ENCODE measurements around the gene RSPH3. TPM values are rescaled to one million over a fixed set of nuclear protein-coding genes. Genes with fewer than 3 reads are reported as not detected.

The RSPH3 gene
- total RNA-seq, 1 experiment from 2014 or later = 24.7 TPM

GRCh38 chr6:158942349-158942748 is 57.7 kb downstream of the RSPH3 start:
- H3K27me3 ChIP-seq (ENCODE audit: insufficient read depth, low read length) = no peaks in the 10 kb centered on the region
- no peak overlapping the region for H3K9ac ChIP-seq (ENCODE audit: low read length)
- no peak overlapping the region for H2AFZ ChIP-seq (ENCODE audit: low read depth, low read length, poor library complexity, severe bottlenecking)
- peaks cover 4 to 19% of the 10 kb centered on the region in 2 experiments; a peak in 3 of 4 replicates for H3K4me1 ChIP-seq (ENCODE audit: control insufficient read depth in 1 of 2, insufficient read depth in 2 of 2, low read length in 2 of 2)
- DNase-seq (ENCODE audit: low read depth, low spot score) (no peak), ATAC-seq (no peak)
- ChIA-PET CTCF (no interaction called here), POLR2A (interaction anchor here (0.7 kb wide), 1 partner anchor 73 kb away, joined by 3 read pairs; no protein-coding TSS in a partner anchor), RAD21 (ENCODE audit: low non-redundant PET in 1 of 2, low total read pairs in 2 of 2, uncharacterized antibody in 2 of 2, unreplicated experiment in 2 of 2) (no interaction called here)
- TF ChIP-seq FOSL1 (IDR thresholded peaks at IDR 0.05; ENCODE audit: low read depth) (no peak), ZBTB33 (IDR thresholded peaks at IDR 0.05; ENCODE audit: extremely low read depth, insufficient replicate concordance, low read length) (no peak), ELF1 (IDR thresholded peaks at IDR 0.05; ENCODE audit: borderline replicate concordance, low read depth) (no peak), EZH2phosphoT487 (IDR thresholded peaks at IDR 0.05; ENCODE audit: borderline replicate concordance) (no peak), EZH2 (IDR thresholded peaks at IDR 0.05) (no peak), TCF7L2 (IDR thresholded peaks at IDR 0.05; ENCODE audit: borderline replicate concordance, extremely low read depth, insufficient read depth, insufficient read length) (no peak), CEBPB (IDR thresholded peaks at IDR 0.05; ENCODE audit: low read depth) (no peak)
- TF ChIP-seq, protein P1, sequence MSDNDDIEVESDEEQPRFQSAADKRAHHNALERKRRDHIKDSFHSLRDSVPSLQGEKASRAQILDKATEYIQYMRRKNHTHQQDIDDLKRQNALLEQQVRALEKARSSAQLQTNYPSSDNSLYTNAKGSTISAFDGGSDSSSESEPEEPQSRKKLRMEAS (IDR thresholded peaks at IDR 0.05) = no peak
- TF ChIP-seq, protein P2, sequence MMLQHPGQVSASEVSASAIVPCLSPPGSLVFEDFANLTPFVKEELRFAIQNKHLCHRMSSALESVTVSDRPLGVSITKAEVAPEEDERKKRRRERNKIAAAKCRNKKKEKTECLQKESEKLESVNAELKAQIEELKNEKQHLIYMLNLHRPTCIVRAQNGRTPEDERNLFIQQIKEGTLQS (IDR thresholded peaks at IDR 0.05) = no peak
- H3K4me2 ChIP-seq (ENCODE audit: low read length) = no peak overlapping the region
- intact Hi-C loops (cut with micrococcal nuclease) = no loop called here
- H3K4me3 ChIP-seq (replicated peaks in 1 of 2; ENCODE audit: low read depth in 1 of 2, low read length in 2 of 2) = no peak overlapping the region
- no peak overlapping the region for H3K27ac ChIP-seq (ENCODE audit: low read depth, low read length)
- no peaks in the 10 kb centered on the region for H3K9me2 ChIP-seq (ENCODE audit: insufficient read depth)
- no peaks in the 10 kb centered on the region for H4K20me1 ChIP-seq (ENCODE audit: insufficient read depth)
- no peaks in the 10 kb centered on the region for H3K79me2 ChIP-seq (ENCODE audit: insufficient read depth, low read length)
- H3K9me3 ChIP-seq (ENCODE audit: control insufficient read depth in 1 of 2, insufficient read depth in 1 of 2, low read depth in 1 of 2, low read length in 2 of 2) = no peaks in the 10 kb centered on the region
- H3K36me3 ChIP-seq (ENCODE audit: control insufficient read depth in 1 of 2, insufficient read depth in 2 of 2, low read length in 2 of 2) = no peaks in the 10 kb centered on the region; a peak in 1 of 4 replicates
- no TSS peak for BruUV-seq (replicated peaks)

Data from HCT116 (cell line).